NCI-H2107 treated with DMSO at 0.1 percent for 48 hours (cell line): Measurements from ENCODE around the gene NR3C2.

Experiments
- DNase-seq: peaks from one replicate; lab custom pipeline; 2025; ENCODE audit not compliant: unreplicated experiment; lab: John Stamatoyannopoulos, UW

Gene NR3C2

DNA sequence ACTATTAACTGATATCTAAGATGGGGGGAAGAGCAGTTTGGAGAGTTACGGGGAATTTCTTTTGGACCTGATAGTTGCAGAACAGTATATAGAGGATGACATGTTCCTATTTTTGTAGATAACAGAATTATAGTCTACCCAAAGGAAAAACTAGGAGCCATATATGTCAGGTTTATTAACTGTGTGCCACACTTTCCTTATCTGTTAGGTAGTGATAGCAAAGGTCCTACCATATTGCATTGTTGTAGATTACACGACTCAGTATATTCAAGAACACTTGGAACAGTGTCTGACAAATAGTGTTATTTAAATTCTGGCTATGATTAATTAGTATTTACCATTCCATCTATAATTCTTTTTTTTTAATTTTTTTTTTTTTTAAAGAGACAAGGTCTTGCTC is 175.3 kb downstream of the NR3C2 start:
- DNase-seq: no peak

DNA sequence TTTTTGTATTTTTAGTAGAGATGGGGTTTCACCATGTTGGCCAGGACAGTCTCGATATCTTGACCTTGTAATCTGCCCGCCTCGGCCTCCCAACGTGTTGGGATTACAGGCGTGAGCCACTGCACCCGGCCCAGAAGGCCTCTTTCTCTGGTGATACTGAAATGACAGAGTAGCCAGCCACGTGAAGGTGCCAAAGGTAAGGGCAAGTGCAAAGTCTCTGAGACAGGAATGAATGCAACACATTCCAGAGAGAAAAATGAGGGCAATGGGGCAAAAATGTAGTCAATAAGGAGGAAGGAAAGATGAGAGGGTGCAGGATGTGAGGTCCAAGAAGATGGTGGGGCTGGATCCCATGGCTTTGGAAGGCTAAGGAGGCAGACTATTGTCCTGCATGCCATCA is 176.0 kb downstream of the NR3C2 start:
- no peak for DNase-seq

DNA sequence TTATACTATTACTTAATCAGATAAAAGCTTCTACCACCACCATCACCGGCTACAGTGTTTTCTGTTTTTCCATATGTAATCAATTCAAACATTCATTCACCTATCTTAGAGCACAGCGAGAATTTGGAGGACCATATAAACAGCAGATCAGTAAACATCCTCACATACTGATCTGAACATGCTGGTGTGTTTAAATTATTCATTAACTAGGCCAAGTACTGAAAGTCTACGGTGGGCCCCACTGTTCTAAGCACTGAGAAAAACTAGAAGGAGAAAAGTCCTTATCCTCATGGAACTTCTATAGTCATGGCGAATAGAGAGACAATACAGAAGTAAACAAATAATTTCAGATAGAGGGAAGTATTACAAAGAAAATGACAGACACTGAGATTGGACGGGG is 176.6 kb downstream of the NR3C2 start:
- no peak for DNase-seq

DNA sequence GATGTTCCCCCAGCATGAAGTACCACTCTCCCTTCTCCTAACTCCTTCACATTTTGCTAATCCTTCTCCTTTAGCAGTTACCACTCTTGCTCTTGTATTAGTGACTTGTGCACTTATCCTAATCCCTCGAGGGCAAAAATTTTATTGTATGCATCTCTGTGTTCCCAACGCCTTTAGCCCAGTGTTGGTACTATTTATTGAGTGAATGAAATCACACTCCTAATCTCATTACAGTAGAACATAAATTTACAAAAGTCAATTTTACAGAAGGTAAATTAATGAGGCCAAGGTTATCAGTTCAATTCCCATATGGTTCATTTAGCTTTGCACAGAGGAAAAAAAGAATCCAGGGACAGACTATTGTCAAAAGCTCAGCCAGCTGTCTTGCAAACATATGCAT is 178.4 kb downstream of the NR3C2 start:
- no peak for DNase-seq

DNA sequence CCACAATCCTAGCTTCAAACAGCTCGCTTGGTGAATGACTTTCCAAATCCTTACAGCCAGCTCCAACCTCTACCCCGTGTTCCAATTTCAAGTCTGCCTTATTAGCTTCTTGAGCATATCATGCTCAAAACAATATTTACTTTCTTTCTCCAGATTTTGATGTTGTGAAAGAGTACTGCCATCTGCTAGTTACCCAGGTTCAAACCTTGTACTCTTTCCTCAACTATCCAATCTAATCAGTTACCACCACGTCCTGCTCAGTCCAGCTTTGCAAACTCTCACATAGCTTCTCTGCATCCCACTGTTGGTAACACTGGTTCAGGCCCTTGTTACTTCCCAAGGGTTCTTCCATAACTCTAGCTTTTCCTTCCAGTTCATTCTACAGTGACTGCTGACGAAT is 179.1 kb downstream of the NR3C2 start:
- no peak for DNase-seq

DNA sequence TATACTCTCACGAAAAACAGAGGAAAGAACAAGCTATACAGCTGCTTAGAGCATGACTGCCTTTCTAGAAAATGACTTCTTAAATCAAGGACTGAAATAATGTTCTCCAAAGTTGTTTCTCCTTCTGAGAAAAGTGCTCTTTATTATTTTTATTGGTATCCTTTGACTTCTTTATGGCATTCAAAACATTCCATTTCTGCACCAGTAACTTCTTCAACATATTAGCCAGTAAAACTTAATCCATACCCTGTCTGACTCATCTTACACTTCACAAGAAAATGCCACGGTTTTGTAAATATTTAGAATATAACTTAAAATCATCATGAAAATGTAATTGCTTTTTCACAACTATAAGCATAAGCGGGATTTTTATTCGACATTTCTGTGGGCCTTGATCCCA is 180.4 kb downstream of the NR3C2 start:
- DNase-seq: no peak

DNA sequence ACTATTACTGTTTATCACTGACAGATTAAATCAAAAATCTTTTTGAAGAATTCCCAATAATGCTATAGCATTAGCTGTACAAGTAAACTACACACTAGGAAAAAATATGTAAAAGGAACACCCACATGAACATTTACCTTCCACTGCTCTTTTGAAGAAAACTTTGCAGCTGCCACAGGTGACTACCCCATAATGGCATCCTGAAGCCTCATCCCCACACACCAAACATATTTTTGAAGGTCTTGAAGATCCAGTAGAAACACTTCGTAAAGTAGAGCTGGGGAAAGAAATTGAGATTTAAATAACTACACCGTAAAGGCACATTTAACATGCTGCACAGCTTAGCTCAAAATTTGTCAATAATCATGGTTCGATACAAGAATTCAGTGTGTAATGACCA is 182.4 kb downstream of the NR3C2 start:
- no peak for DNase-seq

DNA sequence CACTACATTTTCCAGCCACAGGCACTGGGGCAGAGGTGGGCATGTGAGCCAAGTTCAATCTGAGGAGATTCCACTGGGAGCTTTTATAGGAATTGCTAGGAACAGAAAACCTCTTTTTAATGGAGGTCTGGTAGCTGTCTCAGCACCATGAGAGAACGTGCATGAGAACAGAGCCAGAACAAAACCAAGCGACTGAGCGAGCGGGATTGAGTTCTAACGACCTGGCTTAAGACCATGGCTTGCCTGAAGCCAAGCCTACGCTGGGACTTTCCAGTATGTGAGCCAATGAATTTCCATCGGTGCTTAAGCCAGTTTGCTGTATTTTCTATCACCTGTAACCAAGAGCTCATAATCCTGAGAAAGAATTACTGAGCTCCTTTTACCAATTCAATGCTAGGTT is 183.7 kb downstream of the NR3C2 start:
- DNase-seq: no peak

DNA sequence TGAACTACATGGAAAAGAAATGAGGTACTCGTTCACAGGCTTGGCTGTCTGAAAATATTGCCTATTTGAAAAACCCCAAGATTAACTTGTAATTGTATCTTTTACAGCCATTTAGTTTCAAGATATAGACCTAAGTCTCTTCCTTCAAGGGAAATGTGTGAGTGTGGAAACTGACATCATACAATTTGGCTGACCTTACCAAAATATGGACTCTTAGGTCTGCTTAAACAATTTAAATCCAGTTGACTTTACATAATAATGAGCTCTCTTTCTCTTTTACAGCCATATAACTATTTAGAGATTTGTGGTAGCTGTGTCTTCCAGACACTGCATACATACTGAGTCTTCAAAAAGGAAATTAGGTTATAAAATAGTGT is 186.9 kb downstream of the NR3C2 start:
- no peak for DNase-seq

DNA sequence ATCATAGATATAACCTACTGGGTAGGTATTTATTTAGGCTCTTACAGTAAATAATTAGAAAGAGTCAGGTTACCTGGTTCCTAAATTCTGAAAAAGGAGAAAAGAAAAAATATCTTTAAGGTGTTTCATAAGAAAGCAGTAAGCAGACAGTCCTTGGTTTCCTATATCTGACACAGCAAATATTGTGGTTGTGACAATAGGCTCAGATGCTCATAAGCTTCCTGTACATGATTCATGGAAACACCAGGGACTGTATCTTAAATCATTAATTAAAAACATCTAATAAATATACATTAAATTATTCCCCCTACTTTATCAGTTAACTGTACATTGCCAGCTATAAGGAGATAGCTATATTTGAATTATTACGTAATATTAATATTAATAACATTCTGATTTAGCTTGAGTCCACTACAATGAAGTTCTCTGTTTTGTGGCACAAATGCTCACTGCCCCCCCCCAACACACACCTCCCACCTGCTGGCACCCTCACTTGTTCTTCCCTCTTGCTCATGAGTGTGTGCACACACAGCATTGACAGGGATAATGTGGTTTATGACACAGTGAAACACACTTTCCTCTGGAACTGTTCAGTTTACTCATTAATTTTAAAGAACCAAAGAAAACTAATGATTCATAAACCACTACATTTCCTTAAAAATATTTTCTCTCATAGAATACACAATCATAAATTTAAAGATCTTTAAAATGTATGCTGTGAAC is 187.4 kb downstream of the NR3C2 start:
- no peak for DNase-seq

DNA sequence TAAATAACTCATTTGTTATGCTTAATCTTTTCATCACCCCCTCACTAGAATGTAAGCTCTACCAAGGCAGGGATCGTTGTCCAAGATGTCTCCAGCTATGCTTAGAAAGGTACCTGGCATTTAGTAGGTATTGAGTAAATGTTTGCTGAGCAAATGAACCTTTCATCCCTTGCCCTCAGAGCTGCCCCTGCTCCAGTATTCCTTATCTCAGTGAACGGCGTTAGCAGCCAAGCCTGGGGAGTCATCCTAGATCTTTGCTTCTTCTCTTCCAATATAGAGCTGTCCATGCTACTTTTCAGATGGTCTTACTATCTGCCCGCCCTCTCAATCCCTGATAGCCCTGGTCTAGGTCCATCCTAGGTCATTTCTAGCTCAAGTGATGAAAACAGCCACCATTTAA is 188.4 kb downstream of the NR3C2 start:
- DNase-seq: no peak

DNA sequence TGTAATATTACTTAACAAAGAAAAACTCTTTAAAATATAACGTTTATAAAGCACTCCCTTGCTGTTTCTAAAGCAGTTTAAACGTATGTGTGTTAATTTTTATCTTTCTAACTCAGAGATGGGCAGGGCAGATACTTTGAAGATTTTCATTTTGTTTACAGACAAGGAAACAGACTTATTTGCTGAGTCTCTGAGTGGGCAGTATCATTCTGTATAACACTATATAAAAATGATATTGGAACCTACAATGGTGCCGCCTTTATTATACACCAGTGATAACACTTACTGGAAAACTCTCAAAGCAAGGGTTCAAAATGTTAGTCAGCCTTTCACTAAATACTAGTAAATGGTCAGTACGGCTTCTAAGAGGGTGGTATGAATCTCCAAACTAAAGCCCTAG is 193.4 kb downstream of the NR3C2 start:
- no peak for DNase-seq

DNA sequence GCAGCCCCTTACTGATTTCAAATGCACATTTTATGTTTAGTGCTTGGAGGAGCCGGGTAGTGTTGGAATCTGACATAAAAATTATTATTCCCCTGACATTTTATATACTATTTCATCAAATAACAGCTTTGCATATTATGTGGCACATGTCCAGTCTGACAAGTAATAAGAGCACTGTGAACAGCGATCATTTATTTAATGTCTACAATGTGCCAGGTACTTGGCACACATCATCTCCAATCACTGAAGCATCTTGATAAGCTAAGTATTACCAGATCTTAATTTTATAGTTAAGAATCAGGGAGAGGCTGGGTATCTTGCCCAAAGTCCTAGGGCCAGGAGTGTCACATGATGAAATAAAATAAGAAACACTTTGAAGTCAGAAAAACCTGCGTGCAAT is 197.2 kb downstream of the NR3C2 start:
- no peak for DNase-seq

DNA sequence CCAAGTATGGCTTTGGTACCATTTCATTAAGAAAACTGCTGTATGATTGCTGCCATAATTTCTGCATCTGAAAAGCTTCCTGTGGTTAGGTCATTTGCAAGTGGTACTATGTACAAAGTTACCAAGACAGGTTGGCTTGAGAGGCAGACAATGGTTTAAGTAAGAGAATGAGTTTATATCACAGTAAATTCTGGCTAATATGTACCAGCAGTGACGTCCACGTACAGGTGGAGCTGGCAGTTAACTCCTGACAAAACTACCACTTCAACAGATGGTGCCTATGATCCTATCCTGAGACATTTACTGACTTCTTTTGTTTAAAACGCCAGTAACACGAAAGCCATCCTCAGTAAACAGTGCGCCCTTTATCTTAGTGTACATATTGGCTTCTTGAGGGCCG is 198.4 kb downstream of the NR3C2 start:
- DNase-seq: no peak

DNA sequence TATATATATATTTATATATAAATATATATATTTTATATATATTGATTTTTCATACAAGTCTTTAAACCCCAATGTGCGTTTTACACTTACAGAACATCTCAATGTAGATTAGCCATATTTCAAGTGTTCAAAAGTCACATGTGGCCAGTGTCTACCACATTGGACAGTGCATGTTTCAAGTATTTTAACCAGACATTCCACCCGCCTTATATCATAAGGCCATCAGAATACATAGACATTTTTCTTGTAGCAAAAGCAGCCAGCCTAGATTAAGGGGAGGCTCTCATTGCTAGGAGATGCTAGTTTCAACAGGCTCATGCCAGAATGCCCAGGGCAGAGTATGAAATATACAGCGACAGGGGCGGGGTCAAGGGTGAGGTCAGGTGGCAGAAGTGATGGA is 202.0 kb downstream of the NR3C2 start:
- DNase-seq: no peak

DNA sequence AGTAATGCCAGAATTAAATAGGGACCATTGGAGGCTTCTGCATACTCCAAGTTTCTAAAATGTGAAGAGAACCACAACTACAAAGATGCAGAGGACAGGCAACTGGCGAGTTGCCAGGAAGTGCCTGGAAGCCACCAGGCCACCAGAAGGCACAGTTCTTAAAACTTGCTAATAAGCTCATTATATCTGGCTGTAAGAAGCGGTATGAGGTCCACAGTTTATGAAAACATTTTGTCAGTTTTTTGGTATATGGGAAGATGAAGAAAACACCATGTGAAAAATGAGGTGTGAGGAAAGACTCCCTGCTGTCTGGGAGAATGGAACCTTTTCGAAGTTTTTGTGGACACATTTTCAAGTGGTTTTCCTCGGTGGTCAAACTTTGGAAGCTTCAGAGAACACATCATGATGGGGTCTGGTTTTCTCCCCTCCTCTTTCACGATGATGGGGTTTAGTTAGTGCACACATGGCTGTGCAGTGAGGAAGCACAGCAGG is 202.7 kb downstream of the NR3C2 start:
- no peak for DNase-seq

DNA sequence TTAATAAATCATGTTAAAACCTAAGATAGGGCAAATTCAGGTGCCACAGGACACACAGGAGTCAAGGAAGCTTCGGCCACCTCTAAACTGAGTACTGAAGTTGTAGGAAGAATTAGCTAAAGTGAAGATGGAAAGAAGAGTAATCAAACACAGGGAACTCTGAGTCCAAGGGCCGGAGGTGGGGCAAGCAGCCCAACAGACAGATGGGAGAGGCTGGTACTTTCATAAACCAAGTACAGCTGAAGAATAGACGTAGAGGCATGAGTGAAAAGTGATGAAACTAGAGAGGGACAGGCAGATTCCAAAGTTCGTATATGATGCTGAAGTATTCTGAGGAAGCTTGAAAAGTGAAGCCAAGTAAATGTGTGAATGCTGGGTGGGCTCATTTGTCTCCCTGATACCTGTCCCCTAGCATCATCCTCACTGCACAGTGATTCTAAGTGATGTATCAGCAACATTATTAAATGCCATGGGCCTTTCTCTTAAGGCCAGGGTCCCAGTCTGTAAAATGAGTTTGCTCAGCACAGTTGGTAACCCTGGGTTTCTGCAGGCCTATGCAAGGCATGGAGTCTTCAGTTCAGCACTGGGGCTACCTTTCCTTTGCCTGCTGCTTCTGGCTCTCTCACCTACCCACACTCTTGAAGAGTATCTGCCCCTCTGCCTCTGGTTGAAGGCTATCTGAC is 203.3 kb downstream of the NR3C2 start:
- DNase-seq: no peak

DNA sequence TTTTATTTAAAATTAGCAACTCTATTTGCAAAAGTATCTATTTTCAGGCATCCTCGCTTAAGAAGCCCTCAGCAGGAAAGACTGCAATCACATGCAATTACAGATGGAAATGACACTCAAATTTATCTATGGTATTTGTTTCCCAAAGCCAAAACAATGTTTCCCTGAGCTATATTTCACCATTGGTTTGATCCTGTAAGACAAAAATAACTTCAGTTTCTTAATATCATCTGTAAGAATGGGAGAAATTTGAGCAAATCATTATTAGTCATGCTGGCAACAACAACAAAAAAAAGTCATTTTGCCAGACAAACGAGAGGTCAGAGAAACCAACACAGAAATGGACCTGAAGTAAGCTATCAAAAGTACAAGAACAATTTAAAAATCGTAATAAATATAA is 204.1 kb downstream of the NR3C2 start:
- DNase-seq: no peak

DNA sequence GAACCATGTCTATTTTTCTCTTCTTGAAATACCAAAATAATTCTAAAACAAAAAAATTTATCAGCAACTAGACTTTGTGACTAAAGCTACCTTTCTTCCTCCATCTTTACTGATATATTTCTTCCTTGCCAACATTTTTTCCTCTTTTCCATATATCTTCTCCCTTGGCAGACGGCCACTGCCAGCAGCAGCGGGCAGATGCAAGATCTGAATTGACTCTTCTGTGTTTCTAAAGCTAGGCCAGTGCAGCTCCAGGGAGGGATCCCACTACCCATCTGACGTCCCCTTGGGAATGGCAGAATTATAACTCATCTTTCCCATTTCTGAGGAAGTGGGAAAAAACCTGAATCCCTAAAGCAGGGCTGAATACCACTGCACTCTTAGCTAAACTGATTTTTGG is 206.4 kb downstream of the NR3C2 start:
- DNase-seq: no peak

DNA sequence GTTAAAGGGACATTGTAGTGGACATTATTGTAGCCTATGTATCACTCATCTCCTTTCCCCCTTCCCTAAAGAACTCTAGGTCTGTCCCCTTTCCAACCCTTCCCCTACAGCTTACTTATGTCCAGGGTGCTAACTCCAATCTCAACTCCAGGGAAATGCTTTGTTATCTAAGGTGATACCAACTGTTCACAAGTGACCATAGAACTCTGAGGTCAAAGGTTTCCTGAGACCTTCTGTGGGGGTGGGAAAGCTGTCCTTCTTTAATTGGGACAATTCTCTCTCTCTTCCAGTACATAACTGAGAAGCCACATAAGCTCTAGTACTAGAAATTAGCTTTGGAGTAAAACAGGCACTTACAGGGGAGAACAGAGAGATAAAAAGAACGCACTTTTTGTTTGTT is 212.4 kb downstream of the NR3C2 start:
- DNase-seq: no peak

DNA sequence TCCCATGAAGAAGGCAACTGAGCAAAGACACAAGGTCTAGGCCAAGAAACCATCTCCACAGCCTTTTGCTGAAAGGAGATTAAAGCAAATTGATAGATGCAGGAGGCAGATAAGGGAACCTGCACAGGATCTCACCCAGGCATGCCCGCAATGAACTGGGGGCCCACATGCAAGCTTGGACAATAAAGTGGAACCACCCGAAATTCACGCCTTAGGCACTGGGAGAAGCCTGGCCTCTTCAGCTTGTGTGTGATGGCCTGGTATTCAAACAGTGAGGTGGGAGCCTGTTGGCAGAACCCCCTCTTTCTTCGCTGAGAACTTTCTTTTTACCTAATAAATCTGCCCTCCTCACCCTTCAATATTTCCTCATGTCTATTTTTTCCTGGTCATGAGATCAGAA is 213.2 kb downstream of the NR3C2 start:
- no peak for DNase-seq

DNA sequence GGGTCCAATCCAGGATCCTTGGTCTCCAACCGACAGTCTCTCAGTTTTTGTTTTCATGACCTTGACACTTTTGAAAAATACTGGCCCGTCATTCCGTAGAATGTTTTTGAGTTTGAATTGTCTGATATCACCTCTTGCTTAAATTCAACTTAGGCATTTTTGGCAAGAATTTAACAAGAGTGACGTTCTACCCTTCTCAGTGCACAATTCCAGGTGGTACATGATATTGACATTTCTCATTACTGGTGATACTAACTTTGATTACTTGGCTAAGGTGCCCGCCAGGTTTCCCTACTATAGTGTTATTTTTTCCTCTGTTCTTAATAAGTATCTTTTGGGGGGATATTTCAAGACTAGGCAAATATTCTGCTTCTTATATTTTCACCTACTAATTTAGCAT is 215.1 kb downstream of the NR3C2 start:
- no peak for DNase-seq

DNA sequence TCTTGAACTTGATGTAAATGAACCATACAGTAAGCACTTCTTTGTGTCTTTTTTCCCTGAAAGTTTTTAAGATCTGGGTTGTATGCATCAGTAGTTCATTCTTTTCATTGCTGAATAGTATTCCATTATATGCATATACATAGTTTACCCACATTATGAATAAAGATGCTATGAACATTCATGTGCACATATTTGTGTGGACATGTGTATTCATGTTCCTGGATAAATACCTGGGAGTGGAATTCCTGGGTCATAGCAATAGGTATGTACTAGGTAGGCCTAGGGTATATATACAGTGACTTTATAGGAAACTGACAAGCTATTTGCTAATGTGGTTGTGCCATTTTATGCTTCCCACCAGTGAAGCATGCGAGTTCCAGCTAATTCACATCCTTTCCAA is 215.9 kb downstream of the NR3C2 start:
- DNase-seq: no peak
